HCT116 (cell line): ENCODE data around the gene SLC7A8. TPM values are rescaled to one million over a fixed set of nuclear protein-coding genes. Genes with fewer than 3 reads are reported as not detected.

ENCODE experiments used
- ATAC-seq: fragments of 200-7000 bp; cut with Tn5 transposase; 2 replicates; pipeline ENCODE4 v1.9.1; 2020; ENCODE audit warnings: mild to moderate bottlenecking, moderate library complexity
- BruUV-seq: library from RNA; stranded (reverse); fragments of 400-500 nt; replicated peaks from 2 replicates; lab custom pipeline; 2021; lab: Mats Ljungman, UMichigan
- CTCF ChIA-PET: fragments of 300-600 bp; sonication (Branson Sonifier 250); formaldehyde crosslinking; loops from one replicate; lab custom pipeline; 2021; ENCODE audit warnings: antibody characterized with exemption; lab: Charles Lee
- POLR2A ChIA-PET: fragments of 300-600, 350-600 bp; sonication (Branson Sonifier 250); formaldehyde crosslinking; loops from one replicate; lab custom pipeline; 2021; ENCODE audit warnings: antibody characterized with exemption; lab: Charles Lee
- RAD21 ChIA-PET, 2 experiments: fragments of 300-600 bp; sonication (Branson Sonifier 250); formaldehyde crosslinking; loops; one replicate each; lab custom pipeline; 2023; ENCODE audit warnings: low total read pairs in 2 of 2; ENCODE audit not compliant: uncharacterized antibody in 2 of 2, unreplicated experiment in 2 of 2, low non-redundant PET in 1 of 2; lab: Charles Lee
- DNase-seq: peaks from one replicate; pipeline ENCODE4 v3.0.0-alpha.2; 2010; ENCODE audit warnings: low read depth, low spot score
- H2AFZ ChIP-seq: fragments of 200-600 bp; shearing (Covaris generic), sonication (generic); 2 replicates; pipeline ENCODE4 v1.6.1; 2017; ENCODE audit warnings: low read depth, mixed run types, mixed read lengths, antibody characterized with exemption, low read length; ENCODE audit not compliant: poor library complexity, severe bottlenecking
- H3K27ac ChIP-seq: 2 replicates; pipeline ENCODE4 v1.5.1; 2012; ENCODE audit warnings: low read depth, low read length
- H3K27me3 ChIP-seq: fragments of 200-600 bp; sonication (generic); 2 replicates; pipeline ENCODE4 v1.6.1; 2016; ENCODE audit warnings: mixed run types, low read length, mixed read lengths; ENCODE audit not compliant: insufficient read depth
- H3K36me3 ChIP-seq, 2 experiments: fragments of 200-500 bp in 1 of 2; fragments of 200-600 bp in 1 of 2; sonication (Bioruptor generic) in 1 of 2; sonication (generic) in 1 of 2; 2 replicates each; pipeline versions ENCODE4 v1.5.1 to v1.6.1; 2014 to 2016; ENCODE audit warnings: low read length in 2 of 2, inconsistent platforms in 1 of 2, mixed read lengths in 1 of 2, mixed run types in 1 of 2; ENCODE audit not compliant: insufficient read depth in 2 of 2, control insufficient read depth in 1 of 2
- H3K4me1 ChIP-seq, 2 experiments: fragments of 200-600 bp in 1 of 2; sonication (generic) in 1 of 2; 2 replicates each; pipeline versions ENCODE4 v1.5.1 to v1.6.1; 2012 to 2017; ENCODE audit warnings: low read length in 2 of 2, inconsistent platforms in 1 of 2, mild to moderate bottlenecking in 1 of 2, mixed read lengths in 1 of 2, mixed run types in 1 of 2, moderate library complexity in 1 of 2; ENCODE audit not compliant: insufficient read depth in 2 of 2, control insufficient read depth in 1 of 2
- H3K4me2 ChIP-seq: fragments of 200-600 bp; sonication (generic); 2 replicates; pipeline ENCODE4 v1.6.1; 2017; ENCODE audit warnings: mixed run types, low read length, mixed read lengths
- H3K4me3 ChIP-seq, 2 experiments: fragments of 200-600 bp in 1 of 2; sonication (generic) in 1 of 2; replicated peaks in 1 of 2; 2 replicates each; pipeline ENCODE4 v1.5.1; 2011 to 2016; ENCODE audit warnings: low read length in 2 of 2, control low read depth in 1 of 2, low read depth in 1 of 2, mild to moderate bottlenecking in 1 of 2, mixed read lengths in 1 of 2, mixed run types in 1 of 2
- H3K79me2 ChIP-seq: fragments of 200-600 bp; sonication (generic); 2 replicates; pipeline ENCODE4 v1.6.1; 2017; ENCODE audit warnings: mild to moderate bottlenecking, mixed run types, low read length, moderate library complexity, mixed read lengths; ENCODE audit not compliant: insufficient read depth
- H3K9ac ChIP-seq: fragments of 200-600 bp; sonication (generic); 2 replicates; pipeline ENCODE4 v1.6.1; 2016; ENCODE audit warnings: low read length, mixed read lengths
- H3K9me2 ChIP-seq: fragments of 200-600 bp; sonication (generic), shearing (Covaris generic); 2 replicates; pipeline ENCODE4 v1.6.1; 2017; ENCODE audit warnings: mixed run types, mild to moderate bottlenecking, moderate library complexity; ENCODE audit not compliant: insufficient read depth
- H3K9me3 ChIP-seq, 2 experiments: fragments of 200-500 bp in 1 of 2; fragments of 200-600 bp in 1 of 2; sonication (Bioruptor generic) in 1 of 2; sonication (generic) in 1 of 2; 2 replicates each; pipeline ENCODE4 v1.6.1; 2014 to 2017; ENCODE audit warnings: low read length in 2 of 2, mixed read lengths in 2 of 2, inconsistent platforms in 1 of 2, low read depth in 1 of 2, mild to moderate bottlenecking in 1 of 2, mixed run types in 1 of 2, moderate library complexity in 1 of 2; ENCODE audit not compliant: control insufficient read depth in 1 of 2, insufficient read depth in 1 of 2
- H4K20me1 ChIP-seq: fragments of 200-600 bp; sonication (generic), shearing (Covaris generic); 2 replicates; pipeline ENCODE4 v1.6.1; 2017; ENCODE audit warnings: mixed run types, mild to moderate bottlenecking, moderate library complexity; ENCODE audit not compliant: insufficient read depth
- ATF3 ChIP-seq: IDR thresholded peaks from 2 replicates; pipeline ENCODE4 v1.6.1; 2012
- CTCF ChIP-seq, 3 experiments: fragments of 200-600 bp in 1 of 3; sonication (generic) in 1 of 3; IDR thresholded peaks in 2 of 3; conservative IDR thresholded peaks in 1 of 3; 2 replicates each; pipeline ENCODE4 v1.5.1; 2012 to 2017; ENCODE audit warnings: low read depth in 2 of 3, low read length in 2 of 3, antibody characterized with exemption in 1 of 3, borderline replicate concordance in 1 of 3, control low read depth in 1 of 3, mild to moderate bottlenecking in 1 of 3, mixed read lengths in 1 of 3, mixed run types in 1 of 3, moderate library complexity in 1 of 3; ENCODE audit not compliant: insufficient read depth in 1 of 3
- EGR1 ChIP-seq: IDR thresholded peaks from 2 replicates; pipeline ENCODE4 v1.6.1; 2012; ENCODE audit warnings: low read depth
- EZH2 ChIP-seq: fragments of 200-600 bp; sonication (generic); IDR thresholded peaks from 2 replicates; pipeline ENCODE4 v1.6.1; 2017; ENCODE audit warnings: antibody characterized with exemption, mixed run types
- RAD21 ChIP-seq: IDR thresholded peaks from 2 replicates; pipeline ENCODE4 v1.6.1; 2012; ENCODE audit warnings: low read depth, mild to moderate bottlenecking
- intact Hi-C: fragments of 100-400 bp; cut with micrococcal nuclease; formaldehyde crosslinking; loops from 2 replicates; pipeline ENCODE4 v1.10.0; 2022
- total RNA-seq: library from RNA; stranded (reverse); gene quantifications from one replicate; pipeline ENCODE4 v1.2.1, GENCODE V29; 2021; ENCODE audit not compliant: unreplicated experiment

Gene SLC7A8
- total RNA-seq, 1 experiment from 2014 or later, result 5.3 TPM

GRCh38 chr14:23136566-23137133, 46.8 kb downstream of the SLC7A8 start (continued):
- no peak for TF ChIP-seq EGR1
- TF ChIP-seq EZH2, result no peak
- TF ChIP-seq RAD21, result no peak
- no peak for TF ChIP-seq ATF3
- TF ChIP-seq, all 23 proteins: peak for 0

- H3K4me3 ChIP-seq, result no peak overlapping the region
- no peaks in the 10 kb centered on the region for H3K9me2 ChIP-seq
- DNase-seq, result no peak
- RAD21 ChIA-PET, result no interaction called here
- CTCF ChIA-PET, result no interaction called here
- no peak overlapping the region for H3K27ac ChIP-seq
- POLR2A ChIA-PET, result no interaction called here
- ATAC-seq, result no peak
- no peak overlapping the region for H3K4me2 ChIP-seq
- no peaks in the 10 kb centered on the region for H3K36me3 ChIP-seq
- H3K27me3 ChIP-seq, result no peaks in the 10 kb centered on the region
- H3K4me1 ChIP-seq, result no peaks in the 10 kb centered on the region
- no peaks in the 10 kb centered on the region for H3K79me2 ChIP-seq
- no peaks in the 10 kb centered on the region for H3K9me3 ChIP-seq
- no peak overlapping the region for H2AFZ ChIP-seq
- TF ChIP-seq EGR1 (no peak), CTCF (IDR thresholded peaks at IDR 0.05 in 2 of 3, conservative IDR thresholded peaks at IDR 0.05 in 1 of 3; ENCODE audit: borderline replicate concordance in 1 of 3, insufficient read depth in 1 of 3, low read depth in 2 of 3, low read length in 2 of 3) (no peak), EZH2 (no peak)
- no TSS peak for BruUV-seq
- H4K20me1 ChIP-seq, result no peaks in the 10 kb centered on the region
- no peak overlapping the region for H3K9ac ChIP-seq
- intact Hi-C loops, result no loop called here
Measured at GRCh38 chr14:23132970-23133369, 50.5 kb downstream of the SLC7A8 start.
